ENCODE data around the gene EBF3.

EBF3 gene

DNA sequence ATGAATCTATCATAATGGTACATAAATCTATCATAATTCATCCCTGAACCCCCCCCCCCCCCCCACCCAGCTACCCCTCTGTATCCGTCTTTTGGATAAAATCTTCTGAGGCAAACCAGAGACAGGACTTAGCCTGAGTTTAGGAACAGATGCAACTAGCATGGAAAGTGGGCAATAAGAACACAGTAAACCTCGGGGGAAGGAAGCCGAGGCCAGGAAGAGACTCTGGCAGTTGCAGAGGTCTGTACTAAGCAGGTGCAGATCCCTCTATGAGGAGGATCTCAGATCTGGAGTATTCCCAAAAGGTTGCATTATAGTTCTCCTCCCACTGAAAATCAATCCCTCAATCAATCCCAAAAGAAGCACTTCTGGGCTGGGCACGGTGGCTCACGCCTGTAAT is 87.2 kb downstream of the EBF3 start:
- TF ChIP-seq, protein P1, sequence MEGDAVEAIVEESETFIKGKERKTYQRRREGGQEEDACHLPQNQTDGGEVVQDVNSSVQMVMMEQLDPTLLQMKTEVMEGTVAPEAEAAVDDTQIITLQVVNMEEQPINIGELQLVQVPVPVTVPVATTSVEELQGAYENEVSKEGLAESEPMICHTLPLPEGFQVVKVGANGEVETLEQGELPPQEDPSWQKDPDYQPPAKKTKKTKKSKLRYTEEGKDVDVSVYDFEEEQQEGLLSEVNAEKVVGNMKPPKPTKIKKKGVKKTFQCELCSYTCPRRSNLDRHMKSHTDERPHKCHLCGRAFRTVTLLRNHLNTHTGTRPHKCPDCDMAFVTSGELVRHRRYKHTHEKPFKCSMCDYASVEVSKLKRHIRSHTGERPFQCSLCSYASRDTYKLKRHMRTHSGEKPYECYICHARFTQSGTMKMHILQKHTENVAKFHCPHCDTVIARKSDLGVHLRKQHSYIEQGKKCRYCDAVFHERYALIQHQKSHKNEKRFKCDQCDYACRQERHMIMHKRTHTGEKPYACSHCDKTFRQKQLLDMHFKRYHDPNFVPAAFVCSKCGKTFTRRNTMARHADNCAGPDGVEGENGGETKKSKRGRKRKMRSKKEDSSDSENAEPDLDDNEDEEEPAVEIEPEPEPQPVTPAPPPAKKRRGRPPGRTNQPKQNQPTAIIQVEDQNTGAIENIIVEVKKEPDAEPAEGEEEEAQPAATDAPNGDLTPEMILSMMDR (IDR thresholded peaks at IDR 0.05; ENCODE audit: insufficient read depth, low read length, missing control alignments), result no peak
- POLR2A ChIA-PET, result no interaction called here
- DNase-seq (ENCODE audit: low read depth, low spot score), result no peak
- H3K4me3 ChIP-seq (ENCODE audit: low read depth, low read length), result no peak overlapping the region
- CTCF ChIA-PET, result no interaction called here

DNA sequence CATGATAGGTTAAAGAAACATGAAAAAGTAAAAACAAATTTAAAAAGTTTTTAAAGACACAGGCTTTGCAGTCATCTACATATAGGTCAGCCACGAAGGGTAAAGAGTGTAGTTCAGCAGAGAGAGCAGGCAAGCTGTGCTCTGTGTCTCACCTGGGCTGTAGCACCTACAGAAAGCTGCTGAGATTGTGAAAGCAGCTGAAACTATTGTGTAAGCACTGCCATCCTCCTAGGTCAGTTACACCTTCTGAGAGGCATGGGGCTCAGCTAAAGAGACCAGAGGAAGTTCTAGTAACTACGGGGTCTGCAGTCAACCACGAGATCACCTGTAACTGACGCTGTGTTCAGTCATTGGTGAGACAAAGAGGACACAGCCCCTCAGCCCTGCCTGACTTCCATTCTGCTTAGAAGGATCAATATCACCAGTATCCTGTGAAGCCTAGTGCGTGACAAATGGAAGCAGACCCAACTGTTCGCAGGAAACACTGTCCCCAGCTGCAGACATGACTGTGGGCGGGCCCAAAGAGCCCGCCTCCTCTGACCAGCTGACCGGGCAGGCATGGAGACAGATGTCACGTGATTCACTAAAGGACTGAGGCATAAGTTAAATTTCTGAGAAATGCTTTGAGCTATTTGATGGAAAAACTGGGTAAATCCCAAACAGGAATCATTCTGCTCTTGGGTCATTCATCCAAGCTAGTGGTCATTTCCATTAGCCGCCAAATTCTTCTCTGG is 87.9 kb downstream of the EBF3 start:
- no peak for DNase-seq (ENCODE audit: low read depth, low spot score)
- ChIA-PET POLR2A (no interaction called here), CTCF (no interaction called here)
- no peak overlapping the region for H3K4me3 ChIP-seq (ENCODE audit: low read depth, low read length)
- TF ChIP-seq, protein P1 (IDR thresholded peaks at IDR 0.05; ENCODE audit: insufficient read depth, low read length, missing control alignments), result no peak

DNA sequence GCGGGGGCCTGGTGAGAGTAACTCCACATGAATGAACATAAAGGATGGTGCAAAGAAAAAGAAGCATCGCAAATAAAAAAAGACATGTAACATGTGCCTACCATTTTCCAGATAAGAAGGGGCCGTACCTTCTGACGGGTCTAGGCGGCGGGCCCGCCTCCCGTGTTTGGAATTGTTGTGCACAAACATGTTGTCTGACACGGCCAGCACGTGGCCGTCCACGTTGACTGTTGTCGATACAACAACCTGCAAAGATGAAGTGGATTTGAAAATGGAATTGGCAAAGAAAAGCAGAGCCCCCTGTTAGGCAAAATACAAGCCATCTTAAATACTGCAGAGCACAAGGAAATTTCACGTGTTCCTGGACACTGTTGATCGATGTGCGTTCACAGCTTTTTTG is 90.7 kb downstream of the EBF3 start:
- CTCF ChIA-PET, result no interaction called here

DNA sequence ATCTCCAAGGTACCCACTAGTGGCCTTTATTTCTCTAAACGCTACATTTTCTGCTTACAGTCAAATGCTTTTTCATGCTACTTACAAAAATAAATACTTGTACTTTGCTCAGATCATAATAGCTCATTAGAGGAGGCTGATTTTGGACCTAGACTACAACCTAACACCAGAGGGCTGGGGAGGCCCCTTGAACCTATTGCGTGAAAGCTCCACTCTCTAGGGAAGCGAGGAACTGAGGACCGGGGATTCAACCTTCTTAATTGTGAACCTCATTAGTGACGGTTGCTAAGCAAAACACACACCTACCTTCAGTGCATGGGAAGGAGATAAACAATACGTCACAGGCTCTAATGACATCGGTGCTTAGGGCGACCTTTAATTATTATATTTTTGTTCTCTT is 92.1 kb downstream of the EBF3 start:
- ChIA-PET POLR2A (no interaction called here), CTCF (interaction anchor here (1.1 kb wide), 1 partner anchor 20 kb away, joined by 3 read pairs; no protein-coding TSS in a partner anchor)
- H3K4me3 ChIP-seq (ENCODE audit: low read depth, low read length), result no peak overlapping the region
- TF ChIP-seq, protein P1 (IDR thresholded peaks at IDR 0.05; ENCODE audit: insufficient read depth, low read length, missing control alignments), result no peak
- DNase-seq (ENCODE audit: low read depth, low spot score), result no peak

More for the DNA sequence above, 90.7 kb downstream of the EBF3 start:
- POLR2A ChIA-PET, result no interaction called here
- TF ChIP-seq, protein P1 (IDR thresholded peaks at IDR 0.05; ENCODE audit: insufficient read depth, low read length, missing control alignments), result no peak
- H3K4me3 ChIP-seq (ENCODE audit: low read depth, low read length), result no peak overlapping the region
- DNase-seq (ENCODE audit: low read depth, low spot score), result no peak

DNA sequence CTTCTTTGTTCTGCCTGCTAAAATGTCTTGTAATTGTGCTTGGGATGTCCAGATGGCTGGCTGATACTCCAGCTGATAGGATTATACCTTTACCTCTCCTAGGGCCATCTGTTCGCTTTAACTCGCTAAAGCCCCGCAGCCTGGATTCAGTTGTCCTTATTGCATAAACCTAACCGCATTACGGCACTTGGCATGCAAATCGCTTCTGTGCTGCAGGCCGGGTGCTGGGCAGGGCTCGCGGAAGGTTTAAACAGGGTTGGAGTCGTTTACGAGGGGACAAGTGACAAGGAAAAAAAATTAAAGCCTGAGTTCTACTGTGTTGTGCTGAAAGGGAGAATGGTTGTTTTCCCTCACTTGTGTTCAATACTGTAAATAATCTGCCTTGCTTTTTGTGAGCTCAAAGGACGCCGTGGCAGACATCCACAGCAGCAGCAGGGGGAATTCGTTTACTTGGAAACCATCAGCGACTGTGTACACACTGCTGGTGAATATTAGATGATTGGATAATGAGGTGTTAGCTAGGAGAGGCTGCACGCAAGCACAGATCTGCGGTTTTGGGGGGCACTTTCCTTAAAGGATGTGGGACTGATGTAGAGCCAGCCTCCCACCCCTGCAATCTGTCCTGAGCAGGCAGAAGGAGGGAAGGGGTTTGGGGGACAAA is 93.0 kb downstream of the EBF3 start:
- TF ChIP-seq, protein P1 (IDR thresholded peaks at IDR 0.05; ENCODE audit: insufficient read depth, low read length, missing control alignments), result no peak
- no peak for DNase-seq (ENCODE audit: low read depth, low spot score)
- POLR2A ChIA-PET, result no interaction called here
- CTCF ChIA-PET, result interaction anchor here (1.1 kb wide), 1 partner anchor 21 kb away, joined by 3 read pairs; no protein-coding TSS in a partner anchor
- H3K4me3 ChIP-seq (ENCODE audit: low read depth, low read length), result no peak overlapping the region

DNA sequence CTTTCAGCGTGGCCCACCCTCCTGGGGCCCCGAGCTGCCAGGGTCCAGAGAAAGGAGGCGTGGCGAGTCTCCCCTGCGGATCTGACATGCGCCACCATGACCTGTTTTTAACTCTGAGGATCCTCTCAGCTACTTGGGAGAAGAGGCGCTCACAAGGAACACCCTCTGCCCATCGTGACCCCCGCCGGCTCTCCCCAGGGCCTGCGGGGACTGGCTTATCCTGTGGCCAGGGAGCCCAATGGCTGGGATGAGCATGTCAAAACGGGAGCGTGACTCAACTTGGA is 93.7 kb downstream of the EBF3 start:
- DNase-seq (ENCODE audit: low read depth, low spot score), result no peak
- H3K4me3 ChIP-seq (ENCODE audit: low read depth, low read length), result no peak overlapping the region
- ChIA-PET CTCF (no interaction called here), POLR2A (no interaction called here)
- TF ChIP-seq, protein P1 (IDR thresholded peaks at IDR 0.05; ENCODE audit: insufficient read depth, low read length, missing control alignments), result no peak

Data from AG04449 (cell line).